ENCODE results near the gene PIK3C2G.

DNA sequence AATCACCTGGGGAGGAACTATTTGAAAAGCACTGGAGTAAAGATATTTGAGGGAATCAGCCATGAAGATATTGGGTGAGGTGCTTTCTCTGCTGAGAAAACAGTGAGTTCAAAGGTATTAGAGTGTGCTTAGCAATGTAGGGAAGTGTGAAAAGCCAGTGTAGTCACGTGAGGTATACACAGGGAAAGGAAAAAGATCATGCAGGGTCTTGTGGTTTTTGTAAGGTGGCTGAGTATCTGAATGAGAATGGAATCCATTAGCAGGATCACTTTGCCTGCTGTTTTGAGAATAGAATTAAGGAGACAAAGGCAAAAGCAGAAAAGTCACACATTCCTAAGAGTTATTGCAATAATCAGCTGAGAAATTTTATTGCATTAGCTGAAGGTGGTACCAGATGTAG lies 193.0 kb downstream of the PIK3C2G start:
- TF ChIP-seq, protein P1, sequence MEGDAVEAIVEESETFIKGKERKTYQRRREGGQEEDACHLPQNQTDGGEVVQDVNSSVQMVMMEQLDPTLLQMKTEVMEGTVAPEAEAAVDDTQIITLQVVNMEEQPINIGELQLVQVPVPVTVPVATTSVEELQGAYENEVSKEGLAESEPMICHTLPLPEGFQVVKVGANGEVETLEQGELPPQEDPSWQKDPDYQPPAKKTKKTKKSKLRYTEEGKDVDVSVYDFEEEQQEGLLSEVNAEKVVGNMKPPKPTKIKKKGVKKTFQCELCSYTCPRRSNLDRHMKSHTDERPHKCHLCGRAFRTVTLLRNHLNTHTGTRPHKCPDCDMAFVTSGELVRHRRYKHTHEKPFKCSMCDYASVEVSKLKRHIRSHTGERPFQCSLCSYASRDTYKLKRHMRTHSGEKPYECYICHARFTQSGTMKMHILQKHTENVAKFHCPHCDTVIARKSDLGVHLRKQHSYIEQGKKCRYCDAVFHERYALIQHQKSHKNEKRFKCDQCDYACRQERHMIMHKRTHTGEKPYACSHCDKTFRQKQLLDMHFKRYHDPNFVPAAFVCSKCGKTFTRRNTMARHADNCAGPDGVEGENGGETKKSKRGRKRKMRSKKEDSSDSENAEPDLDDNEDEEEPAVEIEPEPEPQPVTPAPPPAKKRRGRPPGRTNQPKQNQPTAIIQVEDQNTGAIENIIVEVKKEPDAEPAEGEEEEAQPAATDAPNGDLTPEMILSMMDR (conservative IDR thresholded peaks at IDR 0.05; ENCODE audit: low read depth, low read length), result no peak
- TF ChIP-seq EZH2 (IDR thresholded peaks at IDR 0.05; ENCODE audit: borderline replicate concordance, low read depth, low read length, poor library complexity, severe bottlenecking), result no peak

All from A673 (cell line).